Sigmoid colon (tissue), 4 donors: ENCODE results near the gene KIAA0930.

ENCODE experiments used
- CTCF ChIP-seq, 4 experiments: fragments of 450-650 bp in 3 of 4; fragments of 200-600 bp in 1 of 4; IDR thresholded peaks; one replicate each; pipeline ENCODE4 v1.5.1; 2016 to 2019; ENCODE audit warnings: antibody characterized with exemption in 4 of 4, mild to moderate bottlenecking in 3 of 4, moderate library complexity in 2 of 4
- POLR2AphosphoS5 ChIP-seq, 4 donors: sonication (generic); formaldehyde crosslinking; IDR thresholded peaks; one replicate each; pipeline ENCODE4 v1.6.1; 2017; ENCODE audit warnings: antibody characterized with exemption in 4 of 4

DNA sequence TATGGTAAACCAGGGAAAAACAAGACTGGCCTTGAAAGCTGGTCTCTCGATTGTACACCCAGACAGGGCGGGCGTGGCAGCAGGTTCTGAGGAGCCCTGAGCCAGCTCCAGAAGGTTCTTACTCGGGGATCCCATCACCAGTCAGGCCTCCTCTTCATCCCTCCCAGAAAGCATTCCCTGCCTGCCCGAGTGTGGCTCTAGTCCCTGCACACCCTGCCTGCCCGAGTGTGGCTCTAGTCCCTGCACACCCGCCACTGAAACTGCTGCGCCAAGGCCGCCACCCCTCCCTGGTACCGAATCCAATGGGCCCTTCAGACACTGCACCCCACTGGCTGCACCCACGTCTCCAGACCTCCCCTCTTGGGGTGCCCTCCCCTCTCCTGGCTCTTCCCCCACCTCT is 30.1 kb downstream of the KIAA0930 start:
- TF ChIP-seq POLR2AphosphoS5 (IDR thresholded peaks at IDR 0.05) (no peak), CTCF (IDR thresholded peaks at IDR 0.05) (no peak)
